PFSK-1 (cell line): Measurements from ENCODE around the gene SUPT16H.

Experiments used
- POLR2AphosphoS5 ChIP-seq: IDR thresholded peaks from 2 replicates; pipeline ENCODE4 v1.6.1; 2012; ENCODE audit warnings: low read depth, mild to moderate bottlenecking, control low read depth, low read length, moderate library complexity
- REST ChIP-seq, 2 experiments: IDR thresholded peaks; 2 replicates each; pipeline versions ENCODE4 v1.6.1 to v1.8.0; 2011 to 2012; ENCODE audit warnings: low read depth in 2 of 2, low read length in 2 of 2, control low read depth in 1 of 2, inconsistent platforms in 1 of 2, mild to moderate bottlenecking in 1 of 2, moderate library complexity in 1 of 2; ENCODE audit not compliant: insufficient read depth in 1 of 2
- SIN3A ChIP-seq: IDR thresholded peaks from 2 replicates; pipeline ENCODE4 v1.6.1; 2012; ENCODE audit warnings: mild to moderate bottlenecking, low read length, moderate library complexity, borderline replicate concordance; ENCODE audit not compliant: insufficient read depth

GRCh38 chr14:21311614-21312013 lies 72.2 kb downstream of the SUPT16H start:
- no peak for TF ChIP-seq SIN3A
- TF ChIP-seq POLR2AphosphoS5 = no peak
- no peak for TF ChIP-seq REST (IDR thresholded peaks at IDR 0.05; ENCODE audit: insufficient read depth in 1 of 2, low read depth in 2 of 2, low read length in 2 of 2)
